GM18867 (cell line): ENCODE results near the gene ARHGAP15.
"Not testable (repeated sequence)": the region's sequence is repeated elsewhere in the genome, so short reads cannot be mapped to it uniquely, and the experiment has no call there.

Experiments
- ATAC-seq: cut with Tn5 transposase; IDR thresholded peaks from one replicate; pipeline ENCODE4 v1.9.1; 2021; ENCODE audit warnings: mild to moderate bottlenecking, moderate library complexity; ENCODE audit not compliant: unreplicated experiment

Gene ARHGAP15

GRCh38 chr2:143522699-143523098 is 393.5 kb downstream of the ARHGAP15 start:
- ATAC-seq, result no peak

- ATAC-seq, result no peak
Observed at GRCh38 chr2:143524119-143524553, 394.9 kb downstream of the ARHGAP15 start.

GRCh38 chr2:143524559-143525401 is 395.6 kb downstream of the ARHGAP15 start:
- ATAC-seq, result no peak

- no peak for ATAC-seq
Observed at GRCh38 chr2:143525402-143525860, 396.2 kb downstream of the ARHGAP15 start.

- ATAC-seq, result no peak
Observed at GRCh38 chr2:143526498-143526897, 397.3 kb downstream of the ARHGAP15 start.

- no peak for ATAC-seq
Observed at GRCh38 chr2:143528021-143528420, 398.8 kb downstream of the ARHGAP15 start.

GRCh38 chr2:143529118-143529720 is 400.0 kb downstream of the ARHGAP15 start:
- ATAC-seq, result no peak

- no peak for ATAC-seq
Observed at GRCh38 chr2:143530758-143531157, 401.5 kb downstream of the ARHGAP15 start.

- ATAC-seq, result no peak
Observed at GRCh38 chr2:143532061-143532460, 402.8 kb downstream of the ARHGAP15 start.

GRCh38 chr2:143533846-143534245 is 404.6 kb downstream of the ARHGAP15 start:
- ATAC-seq, result no peak

GRCh38 chr2:143535802-143536201 is 406.6 kb downstream of the ARHGAP15 start:
- no peak for ATAC-seq

- not testable (repeated sequence) for ATAC-seq
Observed at GRCh38 chr2:143541899-143542298, 412.7 kb downstream of the ARHGAP15 start.

GRCh38 chr2:143545059-143545948 is 416.1 kb downstream of the ARHGAP15 start:
- no peak for ATAC-seq

- no peak for ATAC-seq
Observed at GRCh38 chr2:143545949-143546255, 416.7 kb downstream of the ARHGAP15 start.

GRCh38 chr2:143548032-143548431 is 418.8 kb downstream of the ARHGAP15 start:
- ATAC-seq, result no peak

GRCh38 chr2:143550500-143550899 is 421.3 kb downstream of the ARHGAP15 start:
- no peak for ATAC-seq

- ATAC-seq, result no peak
Observed at GRCh38 chr2:143551971-143552650, 422.9 kb downstream of the ARHGAP15 start.

- ATAC-seq, result peak; percentile 55
Observed at GRCh38 chr2:143553261-143553660, 424.0 kb downstream of the ARHGAP15 start.

GRCh38 chr2:143558665-143559064 is 429.4 kb downstream of the ARHGAP15 start:
- ATAC-seq, result no peak

GRCh38 chr2:143559147-143559546 is 429.9 kb downstream of the ARHGAP15 start:
- ATAC-seq, result no peak

- ATAC-seq, result no peak
Observed at GRCh38 chr2:143560724-143561123, 431.5 kb downstream of the ARHGAP15 start.
